Stimulated activated CD4-positive, alpha-beta T cell treated with anti-CD3 and anti-CD28 coated beads, Interleukin-2, amount 100 ng/mL, for 48 hours (primary cell): ENCODE measurements around the gene RPSA.
A peak's percentile ranks its signal among the peaks of the same experiment; 100 is the strongest.
"Not testable (repeated sequence)": the region's sequence is repeated elsewhere in the genome, so short reads cannot be mapped to it uniquely, and the experiment has no call there.

ENCODE experiments used
- DNase-seq, 2 donors: peaks; one replicate each; pipeline ENCODE4 v3.0.0-alpha.2; 2020

Gene RPSA

GRCh38 chr3:39423436-39423970 lies 17.0 kb downstream of the RPSA start:
- no peak for DNase-seq

- no peak for DNase-seq
Measured at GRCh38 chr3:39426312-39426711, 19.8 kb downstream of the RPSA start.

GRCh38 chr3:39427506-39427905 lies 21.0 kb downstream of the RPSA start:
- DNase-seq = no peak

- DNase-seq = no peak
Measured at GRCh38 chr3:39428745-39429201, 22.3 kb downstream of the RPSA start.

GRCh38 chr3:39429466-39429865 lies 22.9 kb downstream of the RPSA start:
- no peak for DNase-seq

- no peak for DNase-seq
Measured at GRCh38 chr3:39432342-39432741, 25.8 kb downstream of the RPSA start.

GRCh38 chr3:39433642-39434041 lies 27.1 kb downstream of the RPSA start:
- DNase-seq = no peak

GRCh38 chr3:39434574-39434973 lies 28.1 kb downstream of the RPSA start:
- DNase-seq = no peak

- DNase-seq = no peak
Measured at GRCh38 chr3:39435006-39435748, 28.7 kb downstream of the RPSA start.

- no peak for DNase-seq
Measured at GRCh38 chr3:39438880-39439279, 32.4 kb downstream of the RPSA start.

GRCh38 chr3:39440316-39440715 lies 33.8 kb downstream of the RPSA start:
- DNase-seq = no peak

- no peak for DNase-seq
Measured at GRCh38 chr3:39443530-39443929, 37.0 kb downstream of the RPSA start.

- DNase-seq = no peak
Measured at GRCh38 chr3:39445927-39446326, 39.4 kb downstream of the RPSA start.

- no peak for DNase-seq
Measured at GRCh38 chr3:39446444-39446843, 39.9 kb downstream of the RPSA start.

- DNase-seq = peak; percentile 57 to 63
Measured at GRCh38 chr3:39447637-39448483, 41.3 kb downstream of the RPSA start.

GRCh38 chr3:39448506-39449233 lies 42.1 kb downstream of the RPSA start:
- no peak for DNase-seq

- no peak for DNase-seq
Measured at GRCh38 chr3:39449796-39450195, 43.3 kb downstream of the RPSA start.

GRCh38 chr3:39453134-39453533 lies 46.6 kb downstream of the RPSA start:
- no peak for DNase-seq

GRCh38 chr3:39453872-39454271 lies 47.4 kb downstream of the RPSA start:
- not testable (repeated sequence) for DNase-seq

GRCh38 chr3:39454591-39455217 lies 48.2 kb downstream of the RPSA start:
- no peak for DNase-seq

- no peak for DNase-seq
Measured at GRCh38 chr3:39456159-39456558, 49.6 kb downstream of the RPSA start.

GRCh38 chr3:39457361-39457760 lies 50.8 kb downstream of the RPSA start:
- DNase-seq = no peak

GRCh38 chr3:39458579-39458978 lies 52.1 kb downstream of the RPSA start:
- DNase-seq = not testable (repeated sequence)
